Glutamatergic neuron (in vitro differentiated cells): Measurements from ENCODE around the gene SLAMF9. TPM values are rescaled to one million over a fixed set of nuclear protein-coding genes. Genes with fewer than 3 reads are reported as not detected.

Experiments used
- DNase-seq: peaks from one replicate; pipeline ENCODE4 v3.0.0; 2022
- H3K27ac Mint-ChIP-seq: one replicate; pipeline ENCODE4 v1.8.0; 2020; ENCODE audit warnings: mild to moderate bottlenecking, mixed read lengths, inconsistent platforms; ENCODE audit not compliant: unreplicated experiment
- H3K27me3 Mint-ChIP-seq: one replicate; pipeline ENCODE4 v1.8.0; 2020; ENCODE audit warnings: mild to moderate bottlenecking, moderate library complexity, mixed read lengths, inconsistent platforms; ENCODE audit not compliant: unreplicated experiment
- H3K36me3 Mint-ChIP-seq: one replicate; pipeline ENCODE4 v1.8.0; 2020; ENCODE audit warnings: mild to moderate bottlenecking, mixed read lengths, inconsistent platforms; ENCODE audit not compliant: unreplicated experiment
- H3K4me1 Mint-ChIP-seq: one replicate; pipeline ENCODE4 v1.8.0; 2020; ENCODE audit warnings: mild to moderate bottlenecking, low read depth, mixed read lengths, inconsistent platforms; ENCODE audit not compliant: unreplicated experiment
- H3K4me3 Mint-ChIP-seq: one replicate; pipeline ENCODE4 v1.8.0; 2020; ENCODE audit warnings: mild to moderate bottlenecking, mixed read lengths, inconsistent platforms; ENCODE audit not compliant: unreplicated experiment
- H3K9me3 Mint-ChIP-seq: one replicate; pipeline ENCODE4 v1.8.0; 2020; ENCODE audit warnings: mild to moderate bottlenecking, moderate library complexity, mixed read lengths, inconsistent platforms; ENCODE audit not compliant: unreplicated experiment
- CTCF ChIP-seq: fragments of 200-600 bp; sonication (generic); IDR thresholded peaks from one replicate; pipeline ENCODE4 v1.5.0; 2021; ENCODE audit not compliant: partially characterized antibody, unreplicated experiment
- total RNA-seq: library from RNA; stranded (reverse); fragmentation: NEBNext Ultra II Directional; extraction: Animal tissue kit (Norgen Biotek cat#: 25700); gene quantifications from one replicate; pipeline ENCODE4 v1.2.1, GENCODE V29; 2021; ENCODE audit not compliant: unreplicated experiment

Gene SLAMF9
- total RNA-seq, 1 donor from 2014 or later, result not detected

DNA sequence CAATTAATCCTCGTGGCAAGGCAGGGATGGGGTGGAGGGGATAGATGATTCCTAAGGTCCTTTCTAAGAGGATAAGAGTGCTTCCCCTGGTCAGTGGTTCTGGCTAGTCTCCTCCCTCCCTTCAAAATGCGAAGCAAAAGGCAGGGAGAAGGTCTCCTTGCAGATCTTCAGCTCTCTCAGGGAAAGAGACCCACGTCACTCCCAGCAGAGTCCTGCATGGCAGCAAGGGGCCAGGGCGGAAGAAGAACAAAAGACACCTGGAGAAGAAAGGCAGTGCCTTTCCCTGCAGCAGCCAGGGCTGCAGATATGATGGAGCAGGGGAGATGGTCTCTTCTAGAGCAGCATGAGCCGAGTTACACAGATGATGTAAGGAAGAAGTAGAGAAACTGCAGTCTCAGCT, 29.6 kb upstream of the SLAMF9 start:
- peaks cover 2% of the 10 kb centered on the region for H3K27me3 Mint-ChIP-seq
- H3K27ac Mint-ChIP-seq, result no peak overlapping the region
- peaks cover 8% of the 10 kb centered on the region for H3K9me3 Mint-ChIP-seq
- DNase-seq, result no peak
- peaks cover 6% of the 10 kb centered on the region for H3K4me1 Mint-ChIP-seq
- no peak for TF ChIP-seq CTCF
- H3K36me3 Mint-ChIP-seq, result peaks cover 13% of the 10 kb centered on the region
- no peak overlapping the region for H3K4me3 Mint-ChIP-seq

DNA sequence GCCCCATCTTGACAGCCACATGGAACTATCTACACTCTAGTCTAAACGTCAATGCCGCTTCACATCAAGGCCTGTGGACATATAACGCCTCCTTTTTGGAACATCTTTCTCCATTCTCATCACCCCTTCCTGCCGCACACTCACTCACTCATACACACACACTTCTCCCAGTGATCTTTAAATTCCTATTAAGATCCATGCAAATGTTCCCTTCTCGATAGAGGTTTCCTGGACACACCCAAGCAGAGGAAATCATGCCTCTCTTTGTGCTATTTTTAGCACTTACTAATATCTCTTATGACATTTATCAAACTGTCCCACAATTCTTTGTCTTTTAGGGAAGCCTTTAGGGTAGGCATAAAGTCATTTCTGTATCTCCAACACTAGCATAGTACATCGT, 28.2 kb upstream of the SLAMF9 start:
- peaks cover 6% of the 10 kb centered on the region for H3K4me1 Mint-ChIP-seq
- peaks cover 13% of the 10 kb centered on the region for H3K36me3 Mint-ChIP-seq
- no peak for DNase-seq
- H3K4me3 Mint-ChIP-seq, result no peak overlapping the region
- H3K9me3 Mint-ChIP-seq, result peaks cover 8% of the 10 kb centered on the region
- no peak for TF ChIP-seq CTCF
- H3K27me3 Mint-ChIP-seq, result peaks cover 2% of the 10 kb centered on the region
- H3K27ac Mint-ChIP-seq, result no peak overlapping the region

GRCh38 chr1:159981351-159982055, 27.5 kb upstream of the SLAMF9 start:
- Mint-ChIP-seq H3K9me3 (peaks cover 8% of the 10 kb centered on the region), H3K27me3 (peaks cover 2% of the 10 kb centered on the region), H3K36me3 (peaks cover 13% of the 10 kb centered on the region), H3K4me1 (peaks cover 6% of the 10 kb centered on the region), H3K27ac (no peak overlapping the region), H3K4me3 (no peak overlapping the region)
- no peak for DNase-seq
- no peak for TF ChIP-seq CTCF

- DNase-seq, result no peak
- Mint-ChIP-seq H3K9me3 (peaks cover 8% of the 10 kb centered on the region), H3K4me1 (peaks cover 6% of the 10 kb centered on the region), H3K4me3 (no peak overlapping the region), H3K27ac (no peak overlapping the region), H3K27me3 (peaks cover 2% of the 10 kb centered on the region), H3K36me3 (peaks cover 13% of the 10 kb centered on the region)
- TF ChIP-seq CTCF, result no peak
Observed at GRCh38 chr1:159980786-159981185, 26.7 kb upstream of the SLAMF9 start.

DNA sequence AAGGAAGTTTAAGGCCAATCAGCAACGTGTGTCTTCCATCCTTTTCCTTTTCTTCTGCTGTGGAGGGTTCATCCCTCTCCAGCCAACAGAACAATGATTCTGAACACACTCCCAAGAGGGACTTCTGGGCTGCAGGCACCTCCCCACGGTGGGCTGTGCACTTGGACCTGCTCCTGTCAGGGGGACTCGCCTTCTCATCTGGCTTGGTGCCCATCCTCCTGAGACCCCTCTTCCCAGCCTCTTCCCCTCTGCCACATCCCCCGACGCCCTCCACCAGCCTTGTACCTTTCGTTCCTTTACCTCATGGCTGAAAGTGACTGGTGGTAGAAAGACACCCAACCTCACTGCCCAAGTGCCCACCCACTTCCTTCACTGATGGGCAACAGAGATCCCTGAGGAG, 26.0 kb upstream of the SLAMF9 start:
- Mint-ChIP-seq H3K4me1 (peaks cover 6% of the 10 kb centered on the region), H3K4me3 (no peak overlapping the region), H3K27me3 (peaks cover 2% of the 10 kb centered on the region), H3K27ac (no peak overlapping the region), H3K9me3 (peaks cover 8% of the 10 kb centered on the region), H3K36me3 (peaks cover 13% of the 10 kb centered on the region)
- DNase-seq, result no peak
- TF ChIP-seq CTCF, result no peak
